ENCODE measurements around the gene HRAS.

HRAS gene

DNA sequence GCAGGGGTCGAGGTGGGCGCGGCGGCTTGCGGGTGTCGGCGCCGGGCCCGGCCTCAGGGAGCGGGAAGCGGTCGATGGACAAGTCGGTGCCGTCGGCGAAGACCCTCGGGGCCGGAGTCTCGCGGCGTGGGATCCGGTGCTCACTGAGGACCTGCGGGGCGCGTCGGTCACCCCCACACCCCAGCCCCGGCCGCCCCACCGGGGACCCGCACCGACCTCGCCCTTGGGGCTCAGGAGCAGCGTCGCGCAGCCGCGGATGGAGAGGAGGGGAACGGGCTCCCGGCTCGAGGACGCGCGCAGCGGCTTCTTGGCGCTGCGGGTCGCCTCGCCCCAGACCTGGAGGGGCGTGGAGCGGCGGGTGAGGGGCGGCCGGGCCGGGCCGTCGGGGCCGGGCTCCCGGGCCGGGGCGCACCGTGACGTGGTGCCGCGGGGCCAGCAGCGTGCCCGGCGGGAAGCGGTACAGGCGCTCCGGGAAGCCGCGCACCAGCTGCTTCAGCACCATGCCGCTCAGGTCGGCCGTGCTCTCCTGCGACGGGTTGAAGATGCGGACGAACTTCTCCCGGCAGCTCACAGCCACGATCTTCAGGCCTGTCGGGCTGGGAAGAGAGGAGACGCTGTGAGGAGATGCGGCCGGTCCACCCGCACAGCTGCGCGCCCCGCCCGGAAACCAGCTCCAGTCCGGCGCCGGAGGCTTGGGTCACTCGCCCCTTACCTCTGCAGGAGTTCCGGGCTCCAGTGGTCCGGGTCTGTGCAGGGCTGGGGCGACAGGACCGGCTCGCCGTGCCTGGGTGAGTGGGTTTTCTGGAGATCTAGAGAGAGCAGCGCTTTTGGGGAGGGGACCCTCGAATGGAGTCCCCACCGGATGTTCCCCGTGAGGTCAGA is 20.6 kb upstream of the HRAS start:
- H3K4me3 ChIP-seq (ENCODE audit: control insufficient read depth, low read depth, low read length) = no peak overlapping the region
- DNase-seq (ENCODE audit: low read depth) = no peak
- TF ChIP-seq, protein P1, sequence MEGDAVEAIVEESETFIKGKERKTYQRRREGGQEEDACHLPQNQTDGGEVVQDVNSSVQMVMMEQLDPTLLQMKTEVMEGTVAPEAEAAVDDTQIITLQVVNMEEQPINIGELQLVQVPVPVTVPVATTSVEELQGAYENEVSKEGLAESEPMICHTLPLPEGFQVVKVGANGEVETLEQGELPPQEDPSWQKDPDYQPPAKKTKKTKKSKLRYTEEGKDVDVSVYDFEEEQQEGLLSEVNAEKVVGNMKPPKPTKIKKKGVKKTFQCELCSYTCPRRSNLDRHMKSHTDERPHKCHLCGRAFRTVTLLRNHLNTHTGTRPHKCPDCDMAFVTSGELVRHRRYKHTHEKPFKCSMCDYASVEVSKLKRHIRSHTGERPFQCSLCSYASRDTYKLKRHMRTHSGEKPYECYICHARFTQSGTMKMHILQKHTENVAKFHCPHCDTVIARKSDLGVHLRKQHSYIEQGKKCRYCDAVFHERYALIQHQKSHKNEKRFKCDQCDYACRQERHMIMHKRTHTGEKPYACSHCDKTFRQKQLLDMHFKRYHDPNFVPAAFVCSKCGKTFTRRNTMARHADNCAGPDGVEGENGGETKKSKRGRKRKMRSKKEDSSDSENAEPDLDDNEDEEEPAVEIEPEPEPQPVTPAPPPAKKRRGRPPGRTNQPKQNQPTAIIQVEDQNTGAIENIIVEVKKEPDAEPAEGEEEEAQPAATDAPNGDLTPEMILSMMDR (conservative IDR thresholded peaks at IDR 0.05; ENCODE audit: control insufficient read depth, insufficient read depth, low read depth, low read length) = no peak

DNA sequence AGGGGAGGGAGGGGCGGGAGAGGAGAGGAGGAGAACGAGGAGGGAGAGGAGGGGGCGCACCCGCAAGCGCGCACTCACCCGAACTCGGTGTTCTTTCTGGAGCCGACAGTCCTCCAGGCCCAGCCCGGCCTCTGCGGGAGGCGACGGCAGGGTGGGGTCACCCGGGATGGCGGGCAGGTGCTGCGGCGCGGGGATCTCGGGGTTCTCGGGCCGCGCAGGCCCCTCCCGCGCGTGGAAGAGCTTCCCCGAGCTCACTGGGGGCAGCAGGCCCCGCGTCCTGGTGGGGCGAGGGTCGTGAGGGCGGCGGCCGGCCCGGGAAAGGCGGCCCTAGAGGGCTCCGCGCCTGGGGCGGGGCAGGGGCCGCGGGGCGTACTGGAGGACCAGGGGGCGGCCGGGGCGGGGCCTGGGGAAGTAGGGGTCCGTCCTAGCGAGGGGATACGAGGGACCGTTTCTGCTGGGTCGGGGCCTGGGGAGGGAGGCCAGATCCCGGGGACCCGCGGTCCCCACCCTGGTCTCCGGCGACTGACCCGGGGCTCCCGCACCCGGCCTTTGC is 19.9 kb upstream of the HRAS start:
- TF ChIP-seq, protein P1 (conservative IDR thresholded peaks at IDR 0.05; ENCODE audit: control insufficient read depth, insufficient read depth, low read depth, low read length) = no peak
- DNase-seq (ENCODE audit: low read depth) = no peak
- no peak overlapping the region for H3K4me3 ChIP-seq (ENCODE audit: control insufficient read depth, low read depth, low read length)

DNA sequence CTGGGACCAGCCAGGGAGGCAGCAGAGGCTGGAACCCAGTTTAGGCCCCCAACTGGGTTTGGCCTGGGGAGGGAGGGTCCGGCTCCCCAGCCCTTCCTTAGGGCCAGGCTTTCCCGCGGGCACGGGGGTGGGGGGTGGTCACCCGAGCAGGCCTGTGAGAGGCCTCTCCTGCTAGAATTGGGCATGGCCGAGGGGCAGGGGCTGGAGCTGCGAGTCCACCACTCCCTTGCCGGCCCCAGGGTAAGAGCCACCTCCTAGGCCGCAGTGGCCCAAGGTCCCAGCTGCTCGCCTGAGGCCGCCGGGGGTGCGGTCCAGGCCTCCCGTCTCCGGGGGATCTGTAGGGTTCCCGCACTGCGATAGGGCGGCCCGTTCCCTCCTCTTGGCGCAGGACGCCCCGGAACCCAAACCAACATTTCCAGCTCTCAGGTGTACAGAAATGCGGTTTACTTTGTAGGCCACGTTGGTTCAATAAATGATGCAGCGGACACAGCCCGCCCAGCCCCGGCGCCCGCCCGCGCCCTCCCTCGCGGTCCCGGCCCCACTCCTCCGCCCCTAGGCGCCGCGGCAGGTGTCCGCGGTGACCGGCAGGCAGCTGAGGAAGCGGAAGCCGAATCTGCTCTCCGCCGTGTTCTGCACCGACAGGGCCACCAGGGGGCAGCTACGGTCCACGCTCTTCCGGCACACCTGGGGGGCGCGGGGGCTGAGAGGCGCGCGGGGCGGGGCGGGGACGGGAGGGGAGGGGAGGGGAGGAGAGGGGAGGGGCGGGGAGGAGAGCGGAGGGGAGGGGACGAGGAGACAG is 19.3 kb upstream of the HRAS start:
- peak; percentile 22 for DNase-seq (ENCODE audit: low read depth)

DNA sequence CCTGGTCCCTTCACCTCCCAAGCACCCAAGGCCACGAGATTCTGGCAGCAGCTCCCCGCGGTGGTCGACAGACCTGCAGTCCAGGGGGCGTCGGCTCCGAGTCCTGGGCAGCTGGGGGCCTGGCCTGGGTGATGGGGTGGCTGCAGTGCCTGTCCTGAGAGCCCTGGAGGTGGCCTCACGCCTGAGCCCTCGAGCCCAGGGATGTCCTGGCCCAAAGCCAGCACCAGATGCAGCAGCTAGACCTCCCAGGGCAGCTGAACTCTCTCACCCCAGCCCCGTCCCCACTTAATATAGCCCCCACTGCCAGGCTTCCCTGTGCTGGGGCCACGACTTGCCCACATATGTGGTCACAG is 18.6 kb upstream of the HRAS start:
- no peak for DNase-seq (ENCODE audit: low read depth)
- TF ChIP-seq, protein P1 (conservative IDR thresholded peaks at IDR 0.05; ENCODE audit: control insufficient read depth, insufficient read depth, low read depth, low read length) = no peak
- H3K4me3 ChIP-seq (ENCODE audit: control insufficient read depth, low read depth, low read length) = no peak overlapping the region

More for the DNA sequence above, 19.3 kb upstream of the HRAS start:
- no peak overlapping the region for H3K4me3 ChIP-seq (ENCODE audit: control insufficient read depth, low read depth, low read length)
- TF ChIP-seq, protein P1 (conservative IDR thresholded peaks at IDR 0.05; ENCODE audit: control insufficient read depth, insufficient read depth, low read depth, low read length) = peak; percentile 42

DNA sequence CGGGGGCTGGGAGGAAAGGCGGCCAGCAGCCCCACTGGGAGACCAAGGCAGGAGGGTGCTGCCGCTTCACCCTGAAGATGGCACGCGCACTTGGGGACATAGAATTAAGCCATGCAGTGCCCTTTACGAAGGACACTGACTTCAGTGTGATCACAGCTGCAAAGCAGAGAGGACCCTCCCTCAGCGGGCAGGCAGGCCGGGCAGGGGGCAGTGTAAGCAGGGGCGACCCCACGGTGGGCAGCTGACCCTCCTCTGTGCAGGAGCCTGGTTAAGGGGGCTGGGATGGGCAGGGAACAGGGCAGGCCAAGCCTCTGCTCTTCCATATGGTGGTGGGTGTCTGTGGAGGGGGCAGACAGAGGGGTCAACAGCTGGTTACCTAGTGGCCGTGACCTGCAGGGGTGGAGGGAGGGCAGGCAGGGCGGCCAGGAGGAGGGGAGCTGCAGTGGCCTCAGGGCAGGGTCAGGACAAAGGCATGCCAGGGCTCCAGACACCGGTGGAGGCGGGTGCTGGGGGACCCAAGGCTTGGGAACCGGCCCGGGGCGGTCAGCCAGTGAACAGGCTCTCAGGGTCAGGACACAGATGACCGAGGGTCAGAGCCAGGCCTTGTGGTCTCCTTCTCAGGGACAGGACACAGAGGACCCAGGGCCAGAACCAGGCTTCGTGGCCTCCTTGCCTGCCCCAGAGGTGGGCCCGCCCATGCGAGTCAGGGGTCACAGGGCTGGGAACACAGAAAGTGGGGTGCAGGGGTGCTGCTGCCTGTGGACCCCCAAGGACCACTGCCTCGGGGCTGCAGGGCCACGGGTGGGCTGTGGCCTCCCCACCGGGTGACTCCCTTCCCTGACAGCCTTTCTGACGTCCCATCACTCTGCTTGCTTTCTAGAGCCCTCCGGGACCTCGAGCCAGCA is 18.0 kb upstream of the HRAS start:
- DNase-seq (ENCODE audit: low read depth) = no peak
- TF ChIP-seq, protein P1 (conservative IDR thresholded peaks at IDR 0.05; ENCODE audit: control insufficient read depth, insufficient read depth, low read depth, low read length) = no peak
- H3K4me3 ChIP-seq (ENCODE audit: control insufficient read depth, low read depth, low read length) = no peak overlapping the region

DNA sequence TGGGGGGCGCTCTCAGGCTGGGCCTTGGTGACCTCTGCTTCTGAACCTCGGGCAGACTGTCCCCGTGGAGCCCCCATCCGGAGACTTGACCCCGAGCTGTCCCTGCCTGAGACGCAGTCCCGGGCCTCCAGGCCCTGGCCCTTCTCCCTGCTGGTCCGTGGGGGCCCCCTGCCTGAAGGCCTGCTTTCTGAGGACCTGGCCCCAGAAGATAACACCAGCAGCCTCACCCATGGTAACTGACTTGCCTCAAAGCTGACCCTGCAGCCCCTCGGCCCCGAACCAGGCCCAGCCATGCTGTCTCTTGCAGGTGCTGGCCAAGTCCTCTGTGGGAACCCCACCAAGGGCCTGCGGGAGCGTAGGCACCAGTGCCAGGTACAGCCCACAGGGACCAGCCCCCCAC is 16.2 kb upstream of the HRAS start:
- H3K4me3 ChIP-seq (ENCODE audit: control insufficient read depth, low read depth, low read length) = no peak overlapping the region
- no peak for DNase-seq (ENCODE audit: low read depth)
- TF ChIP-seq, protein P1 (conservative IDR thresholded peaks at IDR 0.05; ENCODE audit: control insufficient read depth, insufficient read depth, low read depth, low read length) = no peak

All from fibroblast of mammary gland (primary cell).